ENCODE measurements around the gene SLC1A5. TPM values are rescaled to one million over a fixed set of nuclear protein-coding genes. Genes with fewer than 3 reads are reported as not detected.

SLC1A5 gene
- total and polyA plus RNA-seq, 2 donors (not counting 1 experiment from before 2014, with no cell fraction given): 107 to 281 TPM

DNA sequence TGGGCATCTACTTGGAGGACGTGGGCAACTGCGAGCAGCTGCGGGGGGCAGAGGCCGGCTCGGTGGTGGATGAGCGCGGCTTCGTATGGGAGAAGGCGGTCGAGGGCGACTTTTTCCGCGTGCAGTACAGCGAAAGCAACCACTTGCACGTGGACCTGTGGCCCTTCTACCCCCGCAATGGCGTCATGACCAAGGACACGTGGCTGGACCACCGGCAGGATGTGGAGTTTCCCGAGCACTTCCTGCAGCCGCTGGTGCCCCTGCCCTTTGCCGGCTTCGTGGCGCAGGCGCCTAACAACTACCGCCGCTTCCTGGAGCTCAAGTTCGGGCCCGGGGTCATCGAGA is 31.9 kb downstream of the SLC1A5 start:
- TF ChIP-seq, protein P1, sequence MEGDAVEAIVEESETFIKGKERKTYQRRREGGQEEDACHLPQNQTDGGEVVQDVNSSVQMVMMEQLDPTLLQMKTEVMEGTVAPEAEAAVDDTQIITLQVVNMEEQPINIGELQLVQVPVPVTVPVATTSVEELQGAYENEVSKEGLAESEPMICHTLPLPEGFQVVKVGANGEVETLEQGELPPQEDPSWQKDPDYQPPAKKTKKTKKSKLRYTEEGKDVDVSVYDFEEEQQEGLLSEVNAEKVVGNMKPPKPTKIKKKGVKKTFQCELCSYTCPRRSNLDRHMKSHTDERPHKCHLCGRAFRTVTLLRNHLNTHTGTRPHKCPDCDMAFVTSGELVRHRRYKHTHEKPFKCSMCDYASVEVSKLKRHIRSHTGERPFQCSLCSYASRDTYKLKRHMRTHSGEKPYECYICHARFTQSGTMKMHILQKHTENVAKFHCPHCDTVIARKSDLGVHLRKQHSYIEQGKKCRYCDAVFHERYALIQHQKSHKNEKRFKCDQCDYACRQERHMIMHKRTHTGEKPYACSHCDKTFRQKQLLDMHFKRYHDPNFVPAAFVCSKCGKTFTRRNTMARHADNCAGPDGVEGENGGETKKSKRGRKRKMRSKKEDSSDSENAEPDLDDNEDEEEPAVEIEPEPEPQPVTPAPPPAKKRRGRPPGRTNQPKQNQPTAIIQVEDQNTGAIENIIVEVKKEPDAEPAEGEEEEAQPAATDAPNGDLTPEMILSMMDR (conservative IDR thresholded peaks at IDR 0.05 in 1 of 2, IDR thresholded peaks at IDR 0.05 in 1 of 2; ENCODE audit: low read depth in 1 of 2, low read length in 2 of 2): no peak
- Histone ChIP-seq H3K9ac (ENCODE audit: insufficient read depth, low read length) (no peak overlapping the region), H4K20me1 (ENCODE audit: control insufficient read depth, extremely low read depth, insufficient read depth, low read length) (no peaks in the 10 kb centered on the region), H3K4me3 (replicated peaks in 1 of 4; ENCODE audit: control extremely low read depth in 1 of 4, insufficient read depth in 1 of 4, low read depth in 3 of 4, low read length in 4 of 4) (no peak overlapping the region), H3K36me3 (ENCODE audit: control insufficient read depth, insufficient read depth, low read length) (peaks cover 10% of the 10 kb centered on the region), H3K4me2 (ENCODE audit: extremely low read depth, insufficient read depth, low read length) (no peak overlapping the region), H2AFZ (ENCODE audit: low read length) (no peak overlapping the region), H3K27me3 (ENCODE audit: control insufficient read depth, insufficient read depth, low read length) (no peaks in the 10 kb centered on the region), H3K9me3 (ENCODE audit: control insufficient read depth, insufficient read depth, low read depth, low read length) (no peaks in the 10 kb centered on the region), H3K79me2 (ENCODE audit: control insufficient read depth, insufficient read depth, low read length) (no peaks in the 10 kb centered on the region), H3K27ac (ENCODE audit: insufficient read depth, low read length) (no peak overlapping the region), H3K4me1 (ENCODE audit: control insufficient read depth, extremely low read depth, insufficient read depth, low read length) (peaks cover 14% of the 10 kb centered on the region)
- DNase-seq (ENCODE audit: low read depth in 2 of 2): no peak

- Histone ChIP-seq H3K4me3 (replicated peaks in 1 of 4; ENCODE audit: control extremely low read depth in 1 of 4, insufficient read depth in 1 of 4, low read depth in 3 of 4, low read length in 4 of 4) (no peak overlapping the region), H3K36me3 (ENCODE audit: control insufficient read depth, insufficient read depth, low read length) (peaks cover 10% of the 10 kb centered on the region), H4K20me1 (ENCODE audit: control insufficient read depth, extremely low read depth, insufficient read depth, low read length) (no peaks in the 10 kb centered on the region), H3K4me1 (ENCODE audit: control insufficient read depth, extremely low read depth, insufficient read depth, low read length) (peaks cover 14% of the 10 kb centered on the region), H2AFZ (ENCODE audit: low read length) (no peak overlapping the region), H3K27me3 (ENCODE audit: control insufficient read depth, insufficient read depth, low read length) (no peaks in the 10 kb centered on the region), H3K79me2 (ENCODE audit: control insufficient read depth, insufficient read depth, low read length) (no peaks in the 10 kb centered on the region), H3K9ac (ENCODE audit: insufficient read depth, low read length) (no peak overlapping the region), H3K27ac (ENCODE audit: insufficient read depth, low read length) (no peak overlapping the region), H3K4me2 (ENCODE audit: extremely low read depth, insufficient read depth, low read length) (no peak overlapping the region), H3K9me3 (ENCODE audit: control insufficient read depth, insufficient read depth, low read depth, low read length) (no peaks in the 10 kb centered on the region)
- no peak for DNase-seq (ENCODE audit: low read depth in 2 of 2)
- no peak for TF ChIP-seq EZH2 (IDR thresholded peaks at IDR 0.05; ENCODE audit: low read length, missing control alignments)
- TF ChIP-seq, protein P1 (conservative IDR thresholded peaks at IDR 0.05 in 1 of 2, IDR thresholded peaks at IDR 0.05 in 1 of 2; ENCODE audit: low read depth in 1 of 2, low read length in 2 of 2): no peak
Observed at GRCh38 chr19:46755853-46756543, 32.4 kb downstream of the SLC1A5 start.

- Histone ChIP-seq H3K79me2 (ENCODE audit: control insufficient read depth, insufficient read depth, low read length) (no peaks in the 10 kb centered on the region), H3K27me3 (ENCODE audit: control insufficient read depth, insufficient read depth, low read length) (no peaks in the 10 kb centered on the region), H4K20me1 (ENCODE audit: control insufficient read depth, extremely low read depth, insufficient read depth, low read length) (no peaks in the 10 kb centered on the region), H3K4me3 (replicated peaks in 1 of 4; ENCODE audit: control extremely low read depth in 1 of 4, insufficient read depth in 1 of 4, low read depth in 3 of 4, low read length in 4 of 4) (no peak overlapping the region), H3K36me3 (ENCODE audit: control insufficient read depth, insufficient read depth, low read length) (peaks cover 10% of the 10 kb centered on the region), H3K4me1 (ENCODE audit: control insufficient read depth, extremely low read depth, insufficient read depth, low read length) (peaks cover 9% of the 10 kb centered on the region), H3K4me2 (ENCODE audit: extremely low read depth, insufficient read depth, low read length) (no peak overlapping the region), H3K9ac (ENCODE audit: insufficient read depth, low read length) (no peak overlapping the region), H3K9me3 (ENCODE audit: control insufficient read depth, insufficient read depth, low read depth, low read length) (no peaks in the 10 kb centered on the region), H3K27ac (ENCODE audit: insufficient read depth, low read length) (no peak overlapping the region), H2AFZ (ENCODE audit: low read length) (no peak overlapping the region)
- TF ChIP-seq, protein P1 (conservative IDR thresholded peaks at IDR 0.05 in 1 of 2, IDR thresholded peaks at IDR 0.05 in 1 of 2; ENCODE audit: low read depth in 1 of 2, low read length in 2 of 2): no peak
- TF ChIP-seq EZH2 (IDR thresholded peaks at IDR 0.05; ENCODE audit: low read length, missing control alignments): no peak
- DNase-seq (ENCODE audit: low read depth in 2 of 2): peak; percentile 26 to 88
Observed at GRCh38 chr19:46755077-46755852, 33.1 kb downstream of the SLC1A5 start.
